Astrocyte (in vitro differentiated cells and primary cell): ENCODE results near the gene CTNNA3. TPM values are rescaled to one million over a fixed set of nuclear protein-coding genes. Genes with fewer than 3 reads are reported as not detected.

ENCODE experiments used
- DNase-seq: peaks from one replicate; pipeline ENCODE4 v3.0.0-alpha.2; 2010; ENCODE audit warnings: low read depth
- FAIRE-seq: peaks from 2 replicates; lab custom pipeline; 2011; peaks lifted over from hg19 to GRCh38; lab: Jason Lieb, UNC
- H2AFZ ChIP-seq: 2 replicates; pipeline ENCODE4 v1.6.0; 2012; ENCODE audit warnings: low read depth, low read length, inconsistent platforms
- H3K27ac ChIP-seq: 2 replicates; pipeline ENCODE4 v1.5.1; 2011; ENCODE audit warnings: low read depth, low read length, inconsistent platforms
- H3K27me3 ChIP-seq: 2 replicates; pipeline ENCODE4 v1.6.0; 2011; ENCODE audit warnings: low read length, inconsistent platforms; ENCODE audit not compliant: insufficient read depth
- H3K36me3 ChIP-seq: 2 replicates; pipeline ENCODE4 v1.5.1; 2011; ENCODE audit warnings: low read length, inconsistent platforms; ENCODE audit not compliant: insufficient read depth
- H3K4me1 ChIP-seq: 2 replicates; pipeline ENCODE4 v1.5.1; 2011; ENCODE audit warnings: low read length, inconsistent platforms; ENCODE audit not compliant: insufficient read depth
- H3K4me2 ChIP-seq: 2 replicates; pipeline ENCODE4 v1.6.0; 2012; ENCODE audit warnings: low read length, inconsistent platforms
- H3K4me3 ChIP-seq: 2 replicates; pipeline ENCODE4 v1.5.1; 2011; ENCODE audit warnings: low read depth, mild to moderate bottlenecking, low read length, inconsistent platforms; ENCODE audit not compliant: insufficient read depth
- H3K79me2 ChIP-seq: 2 replicates; pipeline ENCODE4 v1.6.0; 2012; ENCODE audit warnings: mild to moderate bottlenecking, low read length, inconsistent platforms; ENCODE audit not compliant: insufficient read depth
- H3K9ac ChIP-seq: 2 replicates; pipeline ENCODE4 v1.6.0; 2012; ENCODE audit warnings: mild to moderate bottlenecking, low read length, inconsistent platforms
- H3K9me3 ChIP-seq: 2 replicates; pipeline ENCODE4 v1.5.1; 2012; ENCODE audit warnings: low read depth, mild to moderate bottlenecking, low read length, inconsistent platforms; ENCODE audit not compliant: insufficient read depth
- H4K20me1 ChIP-seq: 2 replicates; pipeline ENCODE4 v1.6.0; 2012; ENCODE audit warnings: low read length, inconsistent platforms; ENCODE audit not compliant: insufficient read depth
- H3K27ac Mint-ChIP-seq: one replicate; pipeline ENCODE4 v1.8.0; 2021; ENCODE audit warnings: mild to moderate bottlenecking, mixed read lengths; ENCODE audit not compliant: unreplicated experiment
- H3K27me3 Mint-ChIP-seq: one replicate; pipeline ENCODE4 v1.8.0; 2021; ENCODE audit warnings: low read depth, mixed read lengths; ENCODE audit not compliant: unreplicated experiment
- H3K36me3 Mint-ChIP-seq: one replicate; pipeline ENCODE4 v1.8.0; 2021; ENCODE audit warnings: low read depth, mixed read lengths; ENCODE audit not compliant: unreplicated experiment
- H3K4me1 Mint-ChIP-seq: one replicate; pipeline ENCODE4 v1.8.0; 2021; ENCODE audit warnings: low read depth, mixed read lengths; ENCODE audit not compliant: unreplicated experiment
- H3K4me3 Mint-ChIP-seq: one replicate; pipeline ENCODE4 v1.8.0; 2021; ENCODE audit warnings: mild to moderate bottlenecking, moderate library complexity, mixed read lengths; ENCODE audit not compliant: unreplicated experiment
- H3K9me3 Mint-ChIP-seq: one replicate; pipeline ENCODE4 v1.8.0; 2021; ENCODE audit warnings: mild to moderate bottlenecking, mixed read lengths; ENCODE audit not compliant: unreplicated experiment
- EZH2 ChIP-seq: IDR thresholded peaks from 2 replicates; pipeline ENCODE4 v1.6.1; 2012; ENCODE audit warnings: mild to moderate bottlenecking, low read length, inconsistent platforms; ENCODE audit not compliant: insufficient read depth
- total RNA-seq: library from RNA; stranded (reverse); gene quantifications from 2 replicates; pipeline ENCODE4 v1.2.1, GENCODE V29; 2021
- TF ChIP-seq, protein P1 (sequence below): IDR thresholded peaks from 2 replicates; pipeline ENCODE4 v1.5.1; 2011; ENCODE audit warnings: low read depth, mild to moderate bottlenecking, inconsistent platforms, low read length, moderate library complexity; ENCODE audit not compliant: insufficient read depth

Gene CTNNA3
- total RNA-seq, 1 donor from 2014 or later: 0.73 TPM

DNA sequence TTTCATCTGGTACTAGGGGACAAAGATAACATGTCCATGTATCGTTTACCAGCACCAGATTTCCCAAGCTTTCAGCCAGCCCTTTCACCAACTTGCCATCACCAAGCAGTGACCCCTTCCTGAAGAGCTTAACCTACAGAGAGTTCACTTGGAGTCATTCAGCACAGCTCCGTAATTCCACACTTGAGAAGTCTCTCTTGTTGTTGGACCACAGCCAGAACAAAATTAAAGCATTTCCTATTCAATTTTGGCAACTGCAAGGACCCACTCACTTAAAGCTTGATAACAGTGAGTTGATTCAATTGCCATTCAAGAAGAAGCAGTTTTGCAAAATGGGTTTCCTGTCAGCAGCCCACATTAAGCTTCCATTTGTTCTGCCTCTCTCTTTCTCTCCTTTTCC is 858.7 kb downstream of the CTNNA3 start:
- H3K9ac ChIP-seq: no peak overlapping the region
- H3K4me3 ChIP-seq: no peak overlapping the region
- peaks cover 32% of the 10 kb centered on the region for H3K4me1 ChIP-seq
- FAIRE-seq (no peak), DNase-seq (peak; percentile 76)
- H3K4me2 ChIP-seq: peak overlapping the region; percentile 44
- no peak overlapping the region for H2AFZ ChIP-seq
- no peak overlapping the region for H3K4me3 Mint-ChIP-seq
- H3K27me3 Mint-ChIP-seq: no peaks in the 10 kb centered on the region
- no peaks in the 10 kb centered on the region for H3K9me3 ChIP-seq
- H3K79me2 ChIP-seq: no peaks in the 10 kb centered on the region
- H3K36me3 Mint-ChIP-seq: no peaks in the 10 kb centered on the region
- H3K27ac ChIP-seq: peak overlapping the region; percentile 54
- H3K4me1 Mint-ChIP-seq: peaks cover 44% of the 10 kb centered on the region
- H3K36me3 ChIP-seq: no peaks in the 10 kb centered on the region
- TF ChIP-seq, protein P1, sequence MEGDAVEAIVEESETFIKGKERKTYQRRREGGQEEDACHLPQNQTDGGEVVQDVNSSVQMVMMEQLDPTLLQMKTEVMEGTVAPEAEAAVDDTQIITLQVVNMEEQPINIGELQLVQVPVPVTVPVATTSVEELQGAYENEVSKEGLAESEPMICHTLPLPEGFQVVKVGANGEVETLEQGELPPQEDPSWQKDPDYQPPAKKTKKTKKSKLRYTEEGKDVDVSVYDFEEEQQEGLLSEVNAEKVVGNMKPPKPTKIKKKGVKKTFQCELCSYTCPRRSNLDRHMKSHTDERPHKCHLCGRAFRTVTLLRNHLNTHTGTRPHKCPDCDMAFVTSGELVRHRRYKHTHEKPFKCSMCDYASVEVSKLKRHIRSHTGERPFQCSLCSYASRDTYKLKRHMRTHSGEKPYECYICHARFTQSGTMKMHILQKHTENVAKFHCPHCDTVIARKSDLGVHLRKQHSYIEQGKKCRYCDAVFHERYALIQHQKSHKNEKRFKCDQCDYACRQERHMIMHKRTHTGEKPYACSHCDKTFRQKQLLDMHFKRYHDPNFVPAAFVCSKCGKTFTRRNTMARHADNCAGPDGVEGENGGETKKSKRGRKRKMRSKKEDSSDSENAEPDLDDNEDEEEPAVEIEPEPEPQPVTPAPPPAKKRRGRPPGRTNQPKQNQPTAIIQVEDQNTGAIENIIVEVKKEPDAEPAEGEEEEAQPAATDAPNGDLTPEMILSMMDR: no peak
- no peak for TF ChIP-seq EZH2
- H3K9me3 Mint-ChIP-seq: no peaks in the 10 kb centered on the region
- H4K20me1 ChIP-seq: no peaks in the 10 kb centered on the region
- peak overlapping the region; percentile 43 for H3K27ac Mint-ChIP-seq
- H3K27me3 ChIP-seq: no peaks in the 10 kb centered on the region

DNA sequence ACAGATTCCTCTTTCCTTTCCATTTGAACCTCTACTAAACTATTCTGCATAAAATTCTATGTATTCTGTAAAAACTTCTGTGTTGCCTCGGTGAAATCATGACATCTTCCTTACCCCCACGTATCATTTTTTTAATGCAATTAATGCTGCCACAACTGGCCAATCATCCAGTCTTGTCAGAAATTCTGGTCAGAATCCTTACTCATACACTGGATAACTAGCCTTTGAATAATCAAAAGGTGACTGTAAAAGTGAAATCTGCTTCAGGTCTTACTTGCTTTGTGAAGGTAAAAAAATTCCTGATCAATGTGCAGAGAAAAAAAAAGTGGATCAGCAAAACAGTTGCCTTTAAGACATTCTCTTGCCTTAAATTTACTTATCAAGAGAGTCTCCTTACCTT is 859.2 kb downstream of the CTNNA3 start:
- Mint-ChIP-seq H3K27ac (peak overlapping the region; percentile 43), H3K36me3 (no peaks in the 10 kb centered on the region), H3K4me1 (peaks cover 44% of the 10 kb centered on the region), H3K4me3 (no peak overlapping the region), H3K9me3 (no peaks in the 10 kb centered on the region), H3K27me3 (no peaks in the 10 kb centered on the region)
- FAIRE-seq: no peak
- Histone ChIP-seq H3K27me3 (no peaks in the 10 kb centered on the region), H3K36me3 (no peaks in the 10 kb centered on the region), H3K27ac (no peak overlapping the region), H3K4me3 (no peak overlapping the region), H3K4me2 (no peak overlapping the region), H3K79me2 (no peaks in the 10 kb centered on the region), H2AFZ (no peak overlapping the region), H3K9ac (no peak overlapping the region), H3K9me3 (no peaks in the 10 kb centered on the region), H3K4me1 (peaks cover 32% of the 10 kb centered on the region), H4K20me1 (no peaks in the 10 kb centered on the region)
- no peak for DNase-seq
- TF ChIP-seq, protein P1: no peak
- no peak for TF ChIP-seq EZH2

- H3K4me1 Mint-ChIP-seq: peaks cover 44% of the 10 kb centered on the region
- Histone ChIP-seq H3K9ac (no peak overlapping the region), H3K27me3 (no peaks in the 10 kb centered on the region), H3K36me3 (no peaks in the 10 kb centered on the region), H3K9me3 (no peaks in the 10 kb centered on the region), H3K4me3 (no peak overlapping the region), H3K79me2 (no peaks in the 10 kb centered on the region), H4K20me1 (no peaks in the 10 kb centered on the region), H2AFZ (no peak overlapping the region), H3K4me1 (peaks cover 32% of the 10 kb centered on the region), H3K4me2 (peak overlapping the region; percentile 29), H3K27ac (peak overlapping the region; percentile 17)
- FAIRE-seq (peak; percentile 76), DNase-seq (peak; percentile 89)
- no peaks in the 10 kb centered on the region for H3K27me3 Mint-ChIP-seq
- H3K27ac Mint-ChIP-seq: peak overlapping the region; percentile 92
- no peak overlapping the region for H3K4me3 Mint-ChIP-seq
- H3K9me3 Mint-ChIP-seq: no peaks in the 10 kb centered on the region
- TF ChIP-seq EZH2: no peak
- H3K36me3 Mint-ChIP-seq: no peaks in the 10 kb centered on the region
These were observed 859.9 kb downstream of the CTNNA3 start for GRCh38 chr10:66836057-66836456.
